Measurements from ENCODE around the gene PUSL1.
A peak's percentile ranks its signal among the peaks of the same experiment; 100 is the strongest.

Gene PUSL1, protein sequence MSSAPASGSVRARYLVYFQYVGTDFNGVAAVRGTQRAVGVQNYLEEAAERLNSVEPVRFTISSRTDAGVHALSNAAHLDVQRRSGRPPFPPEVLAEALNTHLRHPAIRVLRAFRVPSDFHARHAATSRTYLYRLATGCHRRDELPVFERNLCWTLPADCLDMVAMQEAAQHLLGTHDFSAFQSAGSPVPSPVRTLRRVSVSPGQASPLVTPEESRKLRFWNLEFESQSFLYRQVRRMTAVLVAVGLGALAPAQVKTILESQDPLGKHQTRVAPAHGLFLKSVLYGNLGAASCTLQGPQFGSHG

DNA sequence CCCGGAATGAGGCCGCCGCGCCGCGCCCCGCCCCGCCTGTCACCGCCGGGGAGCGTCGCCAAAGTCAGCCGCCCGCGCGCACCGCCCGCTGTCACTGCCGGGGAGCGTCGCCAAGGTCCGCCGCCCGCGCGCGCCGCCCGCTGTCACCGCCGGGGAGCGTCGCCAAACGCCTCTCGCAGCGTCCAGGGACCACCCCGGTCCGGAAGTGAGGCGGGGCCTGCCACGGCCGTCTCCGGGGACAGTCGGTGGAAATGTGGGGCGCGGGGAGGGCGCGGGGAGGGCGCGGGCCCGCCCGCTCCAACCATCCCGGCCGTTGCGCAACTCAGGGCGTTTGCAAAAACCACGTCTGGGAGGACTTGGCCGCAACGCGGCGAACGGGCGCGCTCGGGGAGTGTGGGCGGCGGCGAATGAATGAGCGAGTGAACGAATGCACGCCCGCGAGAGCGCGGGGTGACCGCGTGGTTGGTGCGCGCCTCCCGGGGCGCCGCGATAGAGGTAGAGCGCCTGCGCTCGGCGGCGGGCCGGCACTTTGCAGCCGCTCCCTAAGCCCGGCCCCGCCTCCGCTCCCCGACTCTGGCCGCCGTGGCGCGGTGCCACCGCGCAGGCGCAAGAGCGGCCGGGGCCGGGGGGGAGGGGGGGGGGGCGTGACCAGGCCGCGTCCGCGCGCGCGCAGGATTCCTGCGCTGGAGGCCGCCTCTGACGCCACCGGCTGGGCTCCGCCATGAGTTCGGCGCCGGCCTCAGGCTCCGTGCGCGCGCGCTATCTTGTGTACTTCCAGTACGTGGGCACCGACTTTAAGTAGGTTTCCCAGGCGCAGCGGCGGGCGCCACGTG, at the start of gene PUSL1, which contains the start of gene ACAP3:
PUSL1 (plus strand) TSS at position 675 of the 833 bp plus-strand sequence; CDS start at position 722, 47 bp downstream.
ACAP3 (minus strand) TSS at position 8 of the 833 bp plus-strand sequence. CDS start 115 bp downstream, outside the sequence.
- peaks cover 26% of the 10 kb centered on the region; the same call in 1 of the 2 replicates for H3K4me1 ChIP-seq (ENCODE audit: insufficient read depth, low read length)

DNA sequence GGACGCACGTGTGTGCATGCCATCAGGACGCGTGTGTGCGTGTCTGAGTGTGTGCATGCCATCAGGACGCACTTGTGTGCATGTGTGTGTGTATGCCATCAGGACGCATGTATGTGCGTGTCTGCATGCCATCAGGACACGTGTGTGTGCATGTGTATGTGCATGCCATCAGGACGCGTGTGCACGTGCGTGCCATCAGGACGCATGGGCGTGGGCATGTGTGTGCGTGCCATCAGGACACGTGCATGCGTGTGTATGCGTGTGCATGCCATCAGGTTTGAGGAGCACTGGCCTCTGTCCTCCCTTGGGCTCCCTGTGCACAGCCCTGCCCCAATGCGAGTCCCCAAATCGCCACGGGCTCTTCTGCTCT, 49.3 kb upstream of the PUSL1 start:
- Histone ChIP-seq H3K4me1 (ENCODE audit: insufficient read depth, low read length) (peaks cover 10% of the 10 kb centered on the region; the same call in 1 of the 2 replicates), H3K9ac (ENCODE audit: low read depth, low read length) (no peak overlapping the region), H3K36me3 (ENCODE audit: insufficient read depth, low read length) (peaks cover 29% of the 10 kb centered on the region)

More for the DNA sequence above, at the start of gene PUSL1, which contains the start of gene ACAP3:
- Histone ChIP-seq H3K36me3 (ENCODE audit: insufficient read depth, low read length) (peaks cover 10% of the 10 kb centered on the region; the same call in 1 of the 2 replicates), H3K9me3 (ENCODE audit: control insufficient read depth, insufficient read depth, low read length) (no peaks in the 10 kb centered on the region; the same call in 1 of the 2 replicates), H3K9ac (ENCODE audit: low read depth, low read length) (peak within 1 kb of the TSS; percentile 89)

DNA sequence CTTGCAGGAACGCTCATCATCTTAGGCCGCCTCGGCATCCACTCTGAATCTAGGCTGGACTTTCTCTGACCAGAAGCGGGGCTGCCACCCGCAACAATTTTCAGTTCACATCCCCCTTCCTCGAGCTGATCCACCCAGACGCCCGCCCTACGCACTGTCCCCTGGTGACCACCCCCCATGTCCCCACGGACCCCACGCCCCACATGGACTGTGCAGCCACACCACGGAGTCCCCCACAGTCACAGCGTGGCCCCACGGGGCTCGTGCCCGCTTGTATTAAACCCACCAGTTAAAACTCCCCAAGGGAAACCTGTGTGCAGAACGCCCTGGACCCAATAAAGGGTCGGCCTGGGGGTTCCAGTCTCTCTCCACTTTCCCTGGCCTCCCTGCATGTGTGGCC, 48.9 kb upstream of the PUSL1 start:
- Histone ChIP-seq H3K9me3 (ENCODE audit: control insufficient read depth, insufficient read depth, low read length) (no peaks in the 10 kb centered on the region), H3K36me3 (ENCODE audit: insufficient read depth, low read length) (peaks cover 29% of the 10 kb centered on the region), H3K4me1 (ENCODE audit: insufficient read depth, low read length) (peaks cover 10% of the 10 kb centered on the region; the same call in 1 of the 2 replicates), H3K9ac (ENCODE audit: low read depth, low read length) (no peak overlapping the region)

More for the DNA sequence above, 49.3 kb upstream of the PUSL1 start:
- no peaks in the 10 kb centered on the region for H3K9me3 ChIP-seq (ENCODE audit: control insufficient read depth, insufficient read depth, low read length)

DNA sequence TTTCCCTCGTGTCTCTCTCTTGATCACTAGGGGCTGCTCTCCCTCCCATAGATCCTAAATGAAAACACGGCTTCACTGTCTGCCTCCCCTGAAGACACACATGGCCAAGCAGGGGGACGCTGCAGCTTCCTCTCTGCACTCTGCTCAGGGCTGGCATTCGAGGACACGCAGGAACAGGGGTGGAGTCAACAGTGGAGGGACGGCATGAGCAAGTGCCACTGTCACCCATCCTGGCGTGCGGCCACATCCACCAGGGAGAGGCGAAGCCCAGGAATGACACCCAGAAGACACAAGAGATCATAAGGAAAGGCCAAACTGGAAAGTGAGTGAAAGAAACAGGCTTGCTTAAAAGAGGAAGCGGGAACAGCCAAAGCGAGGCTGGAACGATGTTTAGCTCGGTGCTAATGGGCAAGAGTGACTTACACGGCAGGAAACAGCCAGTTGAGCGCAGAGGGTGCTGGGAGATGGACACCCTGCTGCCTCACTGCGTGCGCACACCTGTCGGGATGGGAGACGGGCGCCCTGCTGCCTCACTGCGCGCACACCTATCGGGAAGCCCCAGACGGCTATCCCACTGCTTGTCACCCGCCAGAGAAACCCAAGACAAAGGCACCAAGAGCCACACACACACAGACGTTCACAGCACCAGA, 48.3 kb upstream of the PUSL1 start:
- Histone ChIP-seq H3K4me1 (ENCODE audit: insufficient read depth, low read length) (peaks cover 10% of the 10 kb centered on the region; the same call in 1 of the 2 replicates), H3K9me3 (ENCODE audit: control insufficient read depth, insufficient read depth, low read length) (no peaks in the 10 kb centered on the region), H3K36me3 (ENCODE audit: insufficient read depth, low read length) (peaks cover 24% of the 10 kb centered on the region), H3K9ac (ENCODE audit: low read depth, low read length) (no peak overlapping the region)

DNA sequence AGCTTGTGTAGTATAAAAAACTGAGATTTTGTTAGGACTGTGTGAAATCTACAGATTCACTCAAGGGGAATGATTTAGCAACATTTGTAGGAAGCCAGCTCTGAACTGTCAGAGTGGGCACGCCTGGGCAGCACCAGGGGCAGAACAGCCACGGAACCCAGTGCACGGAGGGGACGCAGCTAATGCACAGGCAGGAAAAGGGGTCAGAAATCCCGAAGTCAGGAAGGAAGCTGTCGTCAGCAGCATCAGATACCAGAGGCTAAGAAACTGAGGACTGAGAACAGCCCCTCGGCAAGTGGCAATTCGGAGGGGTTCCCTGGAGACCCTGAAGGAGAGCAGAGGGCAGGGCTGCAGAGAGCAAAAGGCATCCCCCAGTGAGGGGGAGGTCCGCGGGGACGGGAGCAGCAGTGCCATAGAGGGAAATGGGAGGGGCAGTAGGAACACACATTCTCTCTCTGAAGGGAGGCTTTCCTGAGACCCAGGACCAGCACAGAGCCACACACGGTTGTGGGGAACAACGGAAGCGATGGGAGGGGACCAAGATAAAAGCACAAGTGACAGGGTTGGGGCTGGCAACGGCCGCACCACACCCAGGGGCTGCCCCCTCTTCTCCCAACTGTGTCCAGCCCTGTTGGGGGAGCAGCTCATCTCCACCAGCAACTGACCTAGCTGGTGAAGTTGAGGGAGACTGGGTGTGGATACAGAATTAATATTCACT, 47.4 kb upstream of the PUSL1 start:
- Histone ChIP-seq H3K9ac (ENCODE audit: low read depth, low read length) (no peak overlapping the region), H3K36me3 (ENCODE audit: insufficient read depth, low read length) (peaks cover 22% of the 10 kb centered on the region), H3K4me1 (ENCODE audit: insufficient read depth, low read length) (peaks cover 10% of the 10 kb centered on the region; the same call in 1 of the 2 replicates)

DNA sequence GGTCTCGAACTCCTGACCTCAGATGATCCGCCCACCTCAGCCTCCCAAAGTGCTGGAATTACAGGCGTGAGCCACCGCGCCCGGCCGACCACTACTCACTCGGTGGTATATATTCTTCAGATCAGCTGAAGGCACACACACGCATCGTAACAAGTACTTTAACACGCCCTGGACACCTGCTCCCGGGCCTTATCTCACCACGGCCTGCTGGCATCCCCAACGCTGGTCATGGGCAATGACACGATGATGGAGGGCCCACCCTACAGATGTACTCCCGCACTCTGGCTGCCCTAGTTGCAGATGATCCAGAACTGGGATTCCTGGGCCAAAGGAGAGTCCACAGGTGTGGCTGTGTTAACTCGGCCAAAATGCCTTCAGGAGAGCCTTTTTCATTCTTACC, 46.3 kb upstream of the PUSL1 start:
- Histone ChIP-seq H3K9me3 (ENCODE audit: control insufficient read depth, insufficient read depth, low read length) (no peaks in the 10 kb centered on the region), H3K4me1 (ENCODE audit: insufficient read depth, low read length) (peaks cover 10% of the 10 kb centered on the region; the same call in 1 of the 2 replicates), H3K36me3 (ENCODE audit: insufficient read depth, low read length) (peaks cover 23% of the 10 kb centered on the region), H3K9ac (ENCODE audit: low read depth, low read length) (no peak overlapping the region)

More for the DNA sequence above, 47.4 kb upstream of the PUSL1 start:
- H3K9me3 ChIP-seq (ENCODE audit: control insufficient read depth, insufficient read depth, low read length) = no peaks in the 10 kb centered on the region

DNA sequence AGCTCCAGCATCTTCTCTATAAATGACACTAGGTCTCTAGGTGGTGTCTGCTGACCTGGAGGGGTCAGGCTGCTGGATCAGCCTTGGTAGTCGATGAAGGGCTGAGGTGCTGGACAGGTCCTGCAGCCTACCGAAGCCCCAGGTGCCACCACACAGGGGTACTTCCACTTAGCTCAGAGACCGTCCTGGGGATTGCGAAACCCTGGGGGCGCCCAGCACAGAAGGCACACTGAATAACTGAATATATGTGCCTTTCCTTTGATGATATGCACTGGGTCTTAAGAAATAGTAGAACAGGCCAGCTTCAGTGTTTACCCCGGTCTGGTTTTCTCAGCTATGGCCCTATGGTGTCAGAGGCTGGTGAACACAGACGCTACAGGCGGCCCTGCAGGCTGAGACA, 45.6 kb upstream of the PUSL1 start:
- H3K4me1 ChIP-seq (ENCODE audit: insufficient read depth, low read length) = peaks cover 6% of the 10 kb centered on the region; the same call in 1 of the 2 replicates
- H3K36me3 ChIP-seq (ENCODE audit: insufficient read depth, low read length) = peaks cover 29% of the 10 kb centered on the region
- H3K9me3 ChIP-seq (ENCODE audit: control insufficient read depth, insufficient read depth, low read length) = no peaks in the 10 kb centered on the region
- H3K9ac ChIP-seq (ENCODE audit: low read depth, low read length) = no peak overlapping the region

DNA sequence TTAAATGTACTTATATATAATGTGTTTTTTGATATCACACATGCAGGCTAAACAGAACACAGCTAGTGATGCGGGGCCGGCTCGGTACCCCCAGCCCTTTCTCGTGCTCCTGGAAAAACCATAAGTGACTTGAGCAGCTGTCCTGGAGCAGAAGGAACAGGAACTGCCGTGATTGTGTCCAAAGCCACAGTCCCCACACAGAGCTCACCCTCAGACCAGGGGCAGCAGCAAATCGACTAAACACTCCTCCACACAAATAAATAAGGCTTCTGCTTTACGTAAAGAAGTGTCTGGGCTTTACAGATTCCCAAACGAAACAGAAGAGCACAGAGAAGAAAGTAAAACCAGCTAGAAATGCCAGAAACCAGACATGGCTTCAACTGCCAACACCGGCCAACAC, 44.4 kb upstream of the PUSL1 start:
- H3K9me3 ChIP-seq (ENCODE audit: control insufficient read depth, insufficient read depth, low read length) = no peaks in the 10 kb centered on the region
- H3K4me1 ChIP-seq (ENCODE audit: insufficient read depth, low read length) = no peaks in the 10 kb centered on the region; the same call in 1 of the 2 replicates
- H3K9ac ChIP-seq (ENCODE audit: low read depth, low read length) = no peak overlapping the region
- H3K36me3 ChIP-seq (ENCODE audit: insufficient read depth, low read length) = peaks cover 29% of the 10 kb centered on the region

DNA sequence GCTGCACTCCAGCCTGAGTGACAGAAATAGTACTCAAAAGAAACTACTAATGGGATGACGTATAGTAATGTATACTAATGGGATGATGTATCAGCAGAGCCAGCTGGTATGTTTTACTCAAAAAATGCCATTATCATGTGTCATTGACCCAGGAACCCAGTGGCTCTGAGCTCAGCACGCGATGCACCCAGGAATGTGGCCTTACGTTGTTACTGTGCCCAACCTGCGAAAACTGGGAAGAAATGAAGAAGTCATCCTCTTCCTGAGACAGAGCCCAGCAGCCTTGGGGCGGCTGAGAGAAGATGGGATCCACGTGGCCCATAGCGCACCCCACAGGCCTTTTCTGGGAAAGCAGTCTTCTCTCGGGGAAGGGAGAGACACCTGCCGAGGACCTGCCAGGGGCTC, 43.5 kb upstream of the PUSL1 start:
- H3K4me1 ChIP-seq (ENCODE audit: insufficient read depth, low read length) = no peaks in the 10 kb centered on the region; the same call in 1 of the 2 replicates
- H3K36me3 ChIP-seq (ENCODE audit: insufficient read depth, low read length) = peaks cover 26% of the 10 kb centered on the region
- no peak overlapping the region for H3K9ac ChIP-seq (ENCODE audit: low read depth, low read length)
- no peaks in the 10 kb centered on the region for H3K9me3 ChIP-seq (ENCODE audit: control insufficient read depth, insufficient read depth, low read length)

DNA sequence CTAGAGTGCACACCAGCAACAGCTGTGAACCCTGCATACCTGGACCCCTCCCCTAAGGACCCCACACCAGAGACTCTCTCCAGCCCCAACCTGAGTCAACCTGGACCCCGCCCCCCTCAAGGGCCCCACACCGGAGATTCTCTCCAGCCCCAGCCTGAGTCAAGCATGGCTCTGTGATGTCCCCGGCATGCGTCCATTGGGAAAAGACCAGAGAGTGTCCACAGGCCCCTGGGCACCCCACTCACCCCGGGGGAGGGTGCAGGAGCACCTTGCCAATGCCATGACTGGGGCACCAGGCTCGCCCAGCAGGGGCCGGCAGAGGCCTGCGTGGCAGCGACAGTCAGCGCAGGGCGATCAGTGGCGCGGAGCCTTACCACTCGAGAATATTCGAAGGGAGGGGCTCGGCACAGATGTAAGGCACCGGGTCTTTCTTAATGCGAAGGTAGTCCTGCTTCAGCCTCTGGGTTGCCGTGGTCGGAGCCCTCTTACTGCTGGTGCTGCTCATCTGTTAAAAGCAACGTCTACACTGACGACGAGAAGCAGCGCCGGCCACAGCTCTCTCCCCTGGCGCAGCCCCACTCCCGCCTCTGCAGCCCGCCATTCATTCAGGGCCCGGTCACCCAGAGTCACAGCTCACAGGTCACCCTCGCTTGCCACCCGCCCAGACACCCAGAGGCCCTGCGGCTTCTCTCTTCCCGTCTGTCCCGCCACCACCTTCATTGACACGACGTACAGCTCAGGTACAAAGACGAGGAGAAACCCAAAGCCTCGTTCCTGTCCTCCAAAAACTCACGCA, 40.7 kb upstream of the PUSL1 start:
- Histone ChIP-seq H3K9me3 (ENCODE audit: control insufficient read depth, insufficient read depth, low read length) (no peaks in the 10 kb centered on the region), H3K4me1 (ENCODE audit: insufficient read depth, low read length) (peaks cover 4% of the 10 kb centered on the region; the same call in 1 of the 2 replicates), H3K36me3 (ENCODE audit: insufficient read depth, low read length) (peaks cover 17% of the 10 kb centered on the region), H3K9ac (ENCODE audit: low read depth, low read length) (no peak overlapping the region)

DNA sequence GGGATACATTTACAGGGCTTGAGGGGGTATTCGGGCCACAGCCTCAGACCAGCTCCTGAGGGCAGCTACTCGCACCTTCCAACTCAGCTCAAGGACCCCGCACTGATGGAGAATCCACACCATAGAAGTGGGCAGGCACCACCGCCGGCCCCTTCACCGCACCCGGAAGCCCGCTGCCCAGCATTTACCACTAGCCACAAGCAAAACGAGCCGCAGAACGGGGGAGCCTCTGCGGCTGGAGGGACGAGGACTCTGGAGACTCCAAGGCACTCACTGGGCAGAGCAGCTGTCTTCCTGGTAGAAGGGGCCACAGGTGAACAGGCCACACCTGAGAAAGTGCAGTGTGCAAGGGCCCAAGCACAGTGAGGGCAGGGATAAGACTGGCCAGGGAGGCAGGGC, 40.1 kb upstream of the PUSL1 start:
- Histone ChIP-seq H3K36me3 (ENCODE audit: insufficient read depth, low read length) (peaks cover 13% of the 10 kb centered on the region), H3K9ac (ENCODE audit: low read depth, low read length) (no peak overlapping the region), H3K9me3 (ENCODE audit: control insufficient read depth, insufficient read depth, low read length) (no peaks in the 10 kb centered on the region), H3K4me1 (ENCODE audit: insufficient read depth, low read length) (peaks cover 4% of the 10 kb centered on the region; the same call in 1 of the 2 replicates)

DNA sequence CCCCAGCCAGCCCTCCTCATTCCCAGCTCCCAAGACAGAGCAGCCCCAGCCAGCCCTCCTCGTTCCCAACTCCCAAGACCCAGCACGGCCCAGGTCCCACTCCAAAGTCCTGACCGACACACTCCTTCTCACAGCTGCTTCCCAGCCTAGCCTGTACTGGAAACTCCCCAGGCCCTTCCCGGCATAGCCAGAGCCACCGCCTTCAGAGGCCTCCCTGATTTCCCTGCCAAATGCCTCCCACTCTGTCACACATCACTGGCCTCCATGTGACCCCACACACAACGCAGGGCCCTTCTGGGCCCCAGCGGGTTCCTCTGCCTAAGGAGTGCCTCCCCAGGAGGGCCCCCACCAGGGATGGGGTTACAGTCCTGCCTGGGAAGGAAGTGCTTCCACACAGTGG, 37.6 kb upstream of the PUSL1 start:
- Histone ChIP-seq H3K4me1 (ENCODE audit: insufficient read depth, low read length) (peaks cover 4% of the 10 kb centered on the region; the same call in 1 of the 2 replicates), H3K9ac (ENCODE audit: low read depth, low read length) (no peak overlapping the region), H3K36me3 (ENCODE audit: insufficient read depth, low read length) (peaks cover 9% of the 10 kb centered on the region; the same call in 1 of the 2 replicates)

More for the DNA sequence above, 37.6 kb upstream of the PUSL1 start:
- H3K9me3 ChIP-seq (ENCODE audit: control insufficient read depth, insufficient read depth, low read length) = no peaks in the 10 kb centered on the region

Measured in ES-I3 (cell line).